ENCODE data around the gene PRKAR1A.
A peak's percentile ranks its signal among the peaks of the same experiment; 100 is the strongest.
"Not testable (repeated sequence)": the region's sequence is repeated elsewhere in the genome, so short reads cannot be mapped to it uniquely, and the experiment has no call there.

Gene PRKAR1A

DNA sequence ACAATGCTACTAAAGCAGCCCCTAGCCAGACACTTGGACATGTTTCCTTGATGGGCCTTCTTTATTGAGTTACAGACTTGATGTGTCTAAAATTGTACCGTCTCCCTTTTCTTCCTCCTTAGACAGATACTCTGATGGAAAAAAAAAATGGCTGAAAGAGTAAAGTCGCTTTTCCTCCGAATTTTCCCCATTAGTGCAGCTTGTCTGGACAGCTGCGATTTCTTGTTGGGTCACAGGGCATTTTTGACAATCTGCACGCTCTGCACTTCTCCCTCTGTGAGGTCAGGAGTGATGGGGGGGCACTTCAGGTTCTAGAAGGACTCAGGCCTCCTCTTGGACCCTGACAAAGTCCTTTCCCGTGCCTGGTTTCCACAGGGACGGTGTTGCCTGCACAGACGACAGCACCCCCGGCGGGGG lies 968 bp upstream of the PRKAR1A start:
- no peak for DNase-seq (ENCODE audit: low read depth in 2 of 3, low spot score in 1 of 3)

- peak; percentile 26 to 39 (median 34) for DNase-seq (ENCODE audit: low read depth in 2 of 3, low spot score in 1 of 3)
These were observed 471 bp upstream of the PRKAR1A start for GRCh38 chr17:68511671-68512246.

DNA sequence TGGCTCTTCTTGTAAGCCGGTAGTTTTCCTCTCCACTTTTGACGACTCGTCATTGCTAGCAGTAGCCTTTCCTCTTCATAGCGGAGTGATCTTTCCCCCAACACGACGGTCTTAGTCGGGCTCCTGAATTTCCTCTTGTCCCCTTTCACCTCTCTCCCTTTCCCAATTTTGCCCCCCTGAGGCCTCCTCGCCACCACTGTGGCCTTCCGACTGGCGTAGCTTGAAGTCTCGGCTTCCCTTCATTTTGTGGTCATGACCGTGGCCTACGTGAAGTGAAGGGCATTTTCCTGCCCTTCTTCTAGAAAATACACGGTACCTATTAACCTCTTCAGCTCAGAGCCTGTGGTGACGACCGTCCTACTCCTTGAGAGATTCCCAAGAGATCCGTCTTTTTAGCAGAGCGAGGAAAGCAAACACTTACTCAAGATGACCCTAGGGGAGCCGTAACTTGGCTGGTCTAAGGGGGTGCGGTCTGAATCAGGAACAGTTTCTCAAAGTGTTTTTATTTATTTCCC lies 787 bp downstream of the PRKAR1A start:
- DNase-seq (ENCODE audit: low read depth in 2 of 3, low spot score in 1 of 3) = no peak

GRCh38 chr17:68513932-68514331 lies 1.7 kb downstream of the PRKAR1A start:
- DNase-seq (ENCODE audit: low read depth in 2 of 3, low spot score in 1 of 3) = no peak

DNA sequence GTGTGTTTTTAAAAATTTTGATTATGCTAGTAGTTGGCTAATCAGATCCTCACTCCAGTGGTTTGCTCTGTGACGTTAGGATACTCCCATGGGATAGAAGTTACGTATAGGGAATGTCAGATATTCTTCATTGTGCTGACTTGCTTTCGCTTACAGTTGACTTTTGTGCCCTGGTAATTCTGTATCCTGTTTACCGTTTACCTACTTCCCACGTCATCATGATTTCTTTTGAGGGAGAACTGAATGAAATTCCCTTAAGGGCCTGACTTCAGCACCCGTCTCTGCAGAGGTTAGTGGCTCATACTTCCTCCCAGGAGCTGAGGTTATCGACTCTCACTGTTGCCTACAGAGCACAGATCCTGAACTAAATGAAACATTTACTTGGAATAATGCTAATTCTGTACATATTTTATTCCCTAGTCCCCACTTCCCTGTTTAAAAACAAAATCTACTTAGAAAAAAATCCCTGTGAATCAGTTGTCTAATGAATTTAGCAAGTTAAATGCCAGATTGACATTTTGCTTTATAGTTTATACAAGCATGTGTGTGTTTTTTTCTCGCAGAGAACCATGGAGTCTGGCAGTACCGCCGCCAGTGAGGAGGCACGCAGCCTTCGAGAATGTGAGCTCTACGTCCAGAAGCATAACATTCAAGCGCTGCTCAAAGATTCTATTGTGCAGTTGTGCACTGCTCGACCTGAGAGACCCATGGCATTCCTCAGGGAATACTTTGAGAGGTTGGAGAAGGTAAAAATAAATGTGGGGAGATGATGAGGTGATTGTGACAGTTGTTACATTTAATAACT lies 2.8 kb downstream of the PRKAR1A start:
- DNase-seq (ENCODE audit: low read depth in 2 of 3, low spot score in 1 of 3) = no peak

DNA sequence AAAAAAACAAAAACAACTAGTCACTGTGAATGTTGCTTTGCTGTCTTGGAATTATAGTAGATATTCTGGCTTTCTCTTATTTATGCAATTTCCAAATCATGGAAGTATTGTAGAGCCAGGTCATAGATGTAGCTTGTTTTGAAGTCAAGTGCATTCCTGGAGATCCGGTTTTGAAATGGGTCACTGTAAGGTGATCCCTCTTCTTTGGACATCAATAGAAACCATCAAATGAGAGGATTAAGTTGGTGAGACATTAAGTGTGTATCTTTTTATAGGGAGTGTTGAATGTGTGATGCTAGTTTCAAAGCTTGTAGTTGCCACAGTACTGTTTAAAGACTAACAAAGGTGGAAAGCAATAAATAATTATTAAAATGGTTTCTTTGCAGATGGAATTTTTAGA lies 4.5 kb downstream of the PRKAR1A start:
- no peak for DNase-seq (ENCODE audit: low read depth in 2 of 3, low spot score in 1 of 3)

DNA sequence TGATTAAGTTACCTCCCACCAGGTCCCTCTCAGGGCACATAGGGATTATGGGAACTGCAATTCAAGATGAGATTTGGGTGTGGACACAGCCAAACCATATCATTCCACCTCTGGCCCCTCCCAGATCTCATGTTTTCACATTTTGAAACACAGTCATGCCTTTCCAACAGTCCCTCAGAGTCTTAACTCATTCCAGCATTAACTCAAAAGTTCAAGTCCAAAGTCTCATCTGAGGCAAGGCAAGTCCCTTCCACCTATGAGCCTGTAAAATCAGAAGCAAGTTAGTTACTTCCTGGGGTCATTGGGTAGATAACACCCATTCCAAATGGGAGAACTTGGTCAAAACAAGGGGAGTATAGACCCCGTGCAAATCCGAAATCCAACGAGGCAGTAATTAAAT lies 5.4 kb downstream of the PRKAR1A start:
- DNase-seq (ENCODE audit: low read depth in 2 of 3, low spot score in 1 of 3) = not testable (repeated sequence)

DNA sequence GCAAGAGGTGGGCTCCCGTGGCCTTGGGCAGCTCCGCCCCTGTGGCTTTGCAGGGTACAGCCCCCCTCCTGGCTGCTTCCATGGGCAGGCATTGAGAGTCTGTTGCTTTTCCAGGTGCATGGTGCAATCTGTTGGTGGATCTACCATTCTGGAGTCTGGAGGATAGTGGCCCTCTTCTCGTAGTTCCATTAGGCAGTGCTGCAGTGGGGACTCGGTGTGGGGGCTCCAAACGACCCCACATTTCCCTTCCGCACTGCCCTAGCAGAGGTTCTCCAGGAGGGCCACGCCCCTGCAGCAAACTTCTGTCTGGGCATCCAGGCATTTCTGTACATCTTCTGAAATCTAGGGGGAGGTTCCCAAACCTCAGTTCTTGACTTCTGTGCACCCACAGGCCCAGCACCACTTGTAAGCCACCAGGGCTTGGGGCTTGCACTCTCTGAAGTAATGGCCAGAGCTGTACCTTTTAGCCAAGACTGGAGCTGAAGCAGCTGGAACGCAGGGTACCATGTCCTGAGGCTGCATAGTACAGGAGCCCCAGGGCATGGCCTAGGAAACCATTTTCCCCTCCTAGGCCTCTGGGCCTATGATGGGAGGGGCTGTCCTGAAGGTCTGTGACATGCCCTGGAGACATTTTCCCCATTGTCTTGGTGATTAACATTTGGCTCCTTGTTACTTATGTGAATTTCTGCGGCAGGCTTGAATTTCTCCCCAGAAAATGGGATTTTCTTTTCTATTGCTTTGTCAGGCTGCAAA lies 6.0 kb downstream of the PRKAR1A start:
- no peak for DNase-seq (ENCODE audit: low read depth in 2 of 3, low spot score in 1 of 3)

DNA sequence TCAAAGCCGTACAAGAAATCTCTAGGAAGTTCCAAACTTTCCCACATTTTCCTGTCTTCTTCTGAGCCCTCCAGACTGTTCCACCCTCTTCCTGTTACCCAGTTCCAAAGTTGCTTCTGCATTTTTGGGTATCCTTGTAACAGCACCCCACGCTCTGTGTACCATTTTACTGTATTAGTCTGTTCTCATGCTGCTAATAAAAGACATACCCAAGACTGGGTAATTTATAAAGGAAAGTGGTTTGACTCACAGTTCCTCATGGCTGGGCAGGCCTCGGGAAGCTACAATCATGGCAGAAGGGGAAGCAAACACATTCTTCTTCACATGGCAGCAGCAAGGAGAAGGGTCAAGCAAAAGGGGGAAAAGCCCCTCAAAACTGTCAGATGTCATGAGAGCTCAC lies 6.8 kb downstream of the PRKAR1A start:
- not testable (repeated sequence) for DNase-seq (ENCODE audit: low read depth in 2 of 3, low spot score in 1 of 3)

GRCh38 chr17:68519911-68520310 lies 7.7 kb downstream of the PRKAR1A start:
- DNase-seq (ENCODE audit: low read depth in 2 of 3, low spot score in 1 of 3) = no peak

DNA sequence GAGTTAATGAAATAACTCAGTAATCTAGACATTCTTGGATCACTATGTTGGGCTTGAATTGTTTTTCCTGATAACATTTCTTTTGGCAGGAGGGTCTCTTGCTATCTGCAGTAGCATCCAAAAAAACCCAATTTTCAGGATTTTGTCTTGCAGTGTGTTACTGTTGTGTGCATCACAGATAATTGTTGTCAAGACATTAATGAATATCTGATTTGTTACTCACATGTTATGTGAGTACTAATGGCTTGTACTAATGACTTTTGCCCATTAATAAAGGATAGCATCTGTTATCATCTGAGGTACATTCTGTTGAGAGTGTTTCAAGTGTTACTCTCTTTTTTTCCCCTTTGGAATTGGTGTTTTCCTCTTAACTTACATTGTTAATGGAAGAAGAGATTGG lies 10.0 kb downstream of the PRKAR1A start:
- DNase-seq (ENCODE audit: low read depth in 2 of 3, low spot score in 1 of 3) = no peak

DNA sequence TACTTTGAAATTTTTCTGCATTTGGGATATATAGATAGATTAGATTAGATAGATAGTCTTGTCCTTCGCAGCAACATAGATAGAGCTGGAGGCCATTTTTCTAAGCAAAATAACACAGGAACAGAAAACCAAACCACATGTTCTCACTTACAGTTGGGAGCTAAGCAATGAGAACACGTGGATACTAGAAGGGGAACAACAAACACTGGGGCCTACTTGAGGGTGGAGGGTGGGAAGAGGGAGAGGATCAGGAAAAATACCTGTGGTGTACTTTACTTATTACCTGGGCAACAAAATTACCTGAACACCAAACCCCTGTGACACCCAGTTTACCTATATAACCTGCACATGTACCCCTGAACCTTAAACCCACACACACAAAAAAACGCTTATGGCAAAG lies 14.3 kb downstream of the PRKAR1A start:
- no peak for DNase-seq (ENCODE audit: low read depth in 2 of 3, low spot score in 1 of 3)

GRCh38 chr17:68527314-68527713 lies 15.1 kb downstream of the PRKAR1A start:
- DNase-seq (ENCODE audit: low read depth in 2 of 3, low spot score in 1 of 3) = no peak

GRCh38 chr17:68531252-68531651 lies 19.0 kb downstream of the PRKAR1A start:
- DNase-seq (ENCODE audit: low read depth in 2 of 3, low spot score in 1 of 3) = no peak

- DNase-seq (ENCODE audit: low read depth in 2 of 3, low spot score in 1 of 3) = no peak
These were observed 20.6 kb downstream of the PRKAR1A start for GRCh38 chr17:68532826-68533225.

GRCh38 chr17:68533887-68534694 lies 21.9 kb downstream of the PRKAR1A start:
- no peak for DNase-seq (ENCODE audit: low read depth in 2 of 3, low spot score in 1 of 3)

GRCh38 chr17:68534695-68535088 lies 22.5 kb downstream of the PRKAR1A start:
- no peak for DNase-seq (ENCODE audit: low read depth in 2 of 3, low spot score in 1 of 3)

DNA sequence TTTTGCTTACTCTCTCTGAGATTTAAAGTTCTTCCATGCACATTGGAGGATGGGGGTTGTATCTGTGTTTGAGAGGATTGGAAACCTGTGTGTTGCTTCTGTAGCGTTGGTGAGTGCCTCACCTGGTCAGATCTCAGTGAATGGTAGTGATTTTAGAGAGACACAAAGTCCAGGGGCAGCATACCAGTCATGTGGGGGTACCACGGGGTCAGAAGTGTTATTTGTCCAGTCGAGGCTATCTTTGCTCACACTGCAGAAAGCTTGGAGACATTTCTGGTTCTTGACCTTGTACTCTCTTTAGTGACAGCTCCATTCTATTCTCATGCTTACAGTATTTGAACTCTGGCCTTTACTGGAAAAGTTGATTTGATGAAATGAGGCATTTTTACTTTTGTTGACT lies 23.7 kb downstream of the PRKAR1A start:
- no peak for DNase-seq (ENCODE audit: low read depth in 2 of 3, low spot score in 1 of 3)

- DNase-seq (ENCODE audit: low read depth in 2 of 3, low spot score in 1 of 3) = no peak
These were observed 27.6 kb downstream of the PRKAR1A start for GRCh38 chr17:68539548-68540467.

DNA sequence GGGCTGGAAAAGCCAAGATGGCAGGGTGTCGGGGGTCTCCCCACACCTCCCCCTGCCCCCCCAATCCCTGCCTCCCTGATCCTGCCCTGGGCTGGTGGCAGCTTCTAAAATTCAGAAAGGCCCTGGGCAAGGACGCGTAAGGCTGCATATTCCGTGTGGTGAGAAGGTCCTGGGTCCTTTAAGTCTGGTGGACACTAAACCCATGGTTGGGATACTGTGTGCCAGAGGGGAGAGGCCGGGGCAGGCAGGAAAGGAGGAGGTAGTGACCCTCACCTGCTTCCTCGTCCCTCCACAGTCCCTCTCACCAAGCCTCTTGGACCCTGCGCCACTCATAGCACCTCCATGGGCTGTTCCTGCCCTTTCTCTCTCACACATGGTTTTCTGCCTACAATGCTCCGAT lies 28.8 kb downstream of the PRKAR1A start:
- DNase-seq (ENCODE audit: low read depth in 2 of 3, low spot score in 1 of 3) = no peak

Measured in stimulated activated CD4-positive, alpha-beta T cell treated with anti-CD3 and anti-CD28 coated beads, Interleukin-12 subunit alpha, Interleukin-12 subunit beta, amount 100 ng/mL, for 48 hours (primary cell).